LNCaP clone FGC (cell line): ENCODE data around the gene PPM1F.

ENCODE experiments used
- DNase-seq: peaks from one replicate; pipeline ENCODE4 v3.0.0-alpha.2; 2011; ENCODE audit warnings: low read depth
- H3K4me3 ChIP-seq: 2 replicates; pipeline ENCODE4 v1.5.1; 2011; ENCODE audit warnings: mild to moderate bottlenecking, low read depth, low read length, control low read depth
- TF ChIP-seq, protein P1 (sequence below): IDR thresholded peaks from 2 replicates; pipeline ENCODE4 v1.5.1; 2012; ENCODE audit warnings: mild to moderate bottlenecking; ENCODE audit not compliant: control insufficient read depth, insufficient read depth; ENCODE audit errors: extremely low read depth

PPM1F gene

DNA sequence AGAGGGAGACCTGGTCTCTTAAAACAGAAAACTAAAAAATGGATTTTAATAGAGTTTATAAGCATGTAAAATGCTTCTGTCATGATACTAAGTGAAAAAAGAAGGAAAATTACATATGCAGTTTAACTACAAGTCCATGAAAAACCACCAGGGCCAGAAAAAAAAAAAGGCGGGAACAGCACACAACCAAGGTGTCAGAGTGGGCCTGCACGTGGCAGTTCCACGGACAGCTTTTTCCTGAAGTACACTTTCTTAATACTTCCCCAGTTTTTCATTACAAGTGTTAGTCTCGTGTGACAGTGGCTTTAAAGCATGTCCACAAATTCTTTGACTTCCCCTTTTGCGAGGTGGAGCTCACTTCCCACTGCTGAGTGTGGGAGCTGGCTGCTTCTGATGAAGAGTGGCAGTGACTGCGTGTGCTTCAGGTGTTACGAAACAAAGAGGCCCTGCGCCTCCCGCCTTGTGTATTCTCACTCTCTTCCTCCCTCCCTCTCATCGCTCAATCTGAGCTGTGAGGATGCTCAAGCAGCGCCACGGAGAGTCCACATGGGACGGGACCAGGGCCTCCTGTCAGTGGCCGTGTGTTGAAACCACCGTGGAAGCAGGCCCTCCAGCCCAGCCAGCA lies 16.4 kb downstream of the PPM1F start:
- no peak for DNase-seq

DNA sequence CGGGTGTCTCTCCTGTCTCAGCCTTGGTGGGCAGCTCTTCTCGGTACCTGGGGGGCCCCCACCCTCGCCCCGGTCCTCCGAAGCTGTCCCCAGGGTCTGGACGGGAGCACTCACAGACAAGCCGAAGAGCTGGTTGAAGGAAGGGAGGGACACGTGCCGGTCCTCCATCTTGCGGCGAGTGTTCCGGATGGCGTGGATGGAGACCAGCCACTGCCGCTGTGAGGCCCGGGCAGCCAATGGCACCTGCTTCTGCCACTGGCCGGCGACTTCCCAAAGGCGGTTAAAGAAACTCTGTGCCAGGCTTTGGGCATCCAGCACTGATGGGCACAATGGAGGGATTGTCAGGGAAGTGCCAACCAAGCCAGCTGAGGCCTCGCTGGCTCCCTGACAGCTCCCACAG lies 18.7 kb downstream of the PPM1F start:
- no peak for DNase-seq
- TF ChIP-seq, protein P1, sequence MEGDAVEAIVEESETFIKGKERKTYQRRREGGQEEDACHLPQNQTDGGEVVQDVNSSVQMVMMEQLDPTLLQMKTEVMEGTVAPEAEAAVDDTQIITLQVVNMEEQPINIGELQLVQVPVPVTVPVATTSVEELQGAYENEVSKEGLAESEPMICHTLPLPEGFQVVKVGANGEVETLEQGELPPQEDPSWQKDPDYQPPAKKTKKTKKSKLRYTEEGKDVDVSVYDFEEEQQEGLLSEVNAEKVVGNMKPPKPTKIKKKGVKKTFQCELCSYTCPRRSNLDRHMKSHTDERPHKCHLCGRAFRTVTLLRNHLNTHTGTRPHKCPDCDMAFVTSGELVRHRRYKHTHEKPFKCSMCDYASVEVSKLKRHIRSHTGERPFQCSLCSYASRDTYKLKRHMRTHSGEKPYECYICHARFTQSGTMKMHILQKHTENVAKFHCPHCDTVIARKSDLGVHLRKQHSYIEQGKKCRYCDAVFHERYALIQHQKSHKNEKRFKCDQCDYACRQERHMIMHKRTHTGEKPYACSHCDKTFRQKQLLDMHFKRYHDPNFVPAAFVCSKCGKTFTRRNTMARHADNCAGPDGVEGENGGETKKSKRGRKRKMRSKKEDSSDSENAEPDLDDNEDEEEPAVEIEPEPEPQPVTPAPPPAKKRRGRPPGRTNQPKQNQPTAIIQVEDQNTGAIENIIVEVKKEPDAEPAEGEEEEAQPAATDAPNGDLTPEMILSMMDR, result no peak

More for the DNA sequence above, 16.4 kb downstream of the PPM1F start:
- H3K4me3 ChIP-seq, result no peak overlapping the region
- TF ChIP-seq, protein P1, result no peak

DNA sequence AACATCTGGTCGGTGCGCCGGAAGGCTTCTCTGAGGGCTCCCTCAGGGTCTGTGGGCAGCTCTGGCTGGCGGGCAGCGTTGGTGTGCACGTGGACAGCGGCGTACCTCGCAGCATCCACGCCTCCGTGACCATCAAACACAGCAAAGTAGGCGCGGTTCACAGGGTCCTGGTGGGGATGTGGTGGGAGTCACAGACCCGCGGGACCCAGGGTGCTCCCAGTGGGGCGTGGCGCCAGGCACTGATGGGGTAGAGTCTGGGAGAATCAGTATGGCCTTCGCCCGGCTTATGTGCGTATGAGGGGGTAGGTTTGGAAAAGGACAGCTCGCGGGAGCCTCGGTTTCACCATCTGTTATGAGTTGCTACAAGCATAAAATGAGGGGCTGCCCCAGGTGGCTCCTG lies 19.2 kb downstream of the PPM1F start:
- TF ChIP-seq, protein P1, result no peak
- DNase-seq, result no peak
- no peak overlapping the region for H3K4me3 ChIP-seq

More for the DNA sequence above, 18.7 kb downstream of the PPM1F start:
- no peak overlapping the region for H3K4me3 ChIP-seq

DNA sequence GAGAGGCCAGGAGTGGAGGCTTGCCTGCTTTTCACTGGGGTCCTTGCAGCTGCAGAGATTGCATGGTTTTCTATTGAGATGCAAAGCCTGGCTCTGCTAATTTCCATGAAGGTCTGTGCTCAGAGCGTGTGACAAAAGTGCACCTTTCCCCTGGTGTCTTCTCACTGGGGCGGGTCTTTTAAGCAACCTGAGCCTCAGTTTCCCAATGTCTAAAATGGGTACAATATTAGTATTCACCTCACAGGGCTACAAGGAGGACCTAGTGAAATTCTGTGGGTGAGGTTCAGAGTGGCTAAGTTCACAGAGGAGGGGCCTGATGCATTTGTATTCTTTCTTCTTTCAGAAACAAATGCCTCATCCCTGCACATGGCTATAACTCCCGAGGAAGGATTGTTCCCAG lies 20.3 kb downstream of the PPM1F start:
- no peak overlapping the region for H3K4me3 ChIP-seq
- TF ChIP-seq, protein P1, result no peak
- no peak for DNase-seq

DNA sequence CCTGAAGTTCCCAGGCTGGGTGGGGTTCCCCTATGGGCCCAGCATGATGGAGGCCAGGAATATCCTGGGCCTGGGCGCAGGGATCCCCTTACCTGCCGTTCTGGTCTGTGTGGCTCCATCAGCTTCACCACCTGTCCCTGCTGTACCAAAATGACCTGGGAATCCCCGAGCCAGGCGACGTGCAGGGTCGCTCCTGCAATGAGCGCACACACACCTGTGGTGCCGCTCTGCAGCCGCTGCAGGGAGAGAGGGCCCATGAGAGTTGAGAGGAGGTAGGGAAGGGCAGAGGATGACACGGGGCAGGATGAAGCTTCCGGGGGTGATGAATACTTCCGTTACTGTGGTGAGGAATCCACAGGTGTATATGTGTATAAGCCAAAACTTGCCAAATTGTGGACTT lies 21.6 kb downstream of the PPM1F start:
- H3K4me3 ChIP-seq, result no peak overlapping the region
- TF ChIP-seq, protein P1, result no peak
- no peak for DNase-seq

DNA sequence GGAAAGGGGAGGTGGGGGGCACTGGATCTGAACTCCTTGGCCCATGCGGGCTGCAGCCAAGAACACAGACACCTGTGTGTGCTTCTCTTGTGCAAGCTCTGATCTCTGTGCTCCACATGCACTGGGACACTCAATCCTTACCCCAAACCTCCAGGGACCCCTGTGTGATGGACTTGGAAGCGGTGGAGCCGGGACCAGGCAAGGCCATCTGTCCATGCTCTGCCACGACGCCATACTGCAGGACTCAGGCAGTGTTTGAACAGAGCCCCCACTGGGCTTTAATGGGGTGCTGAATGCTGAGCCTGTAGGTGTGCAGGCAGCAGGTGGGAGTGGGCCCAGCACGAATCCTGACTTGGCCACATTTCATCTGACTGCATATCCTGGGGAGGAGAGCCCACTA lies 23.4 kb downstream of the PPM1F start:
- H3K4me3 ChIP-seq, result no peak overlapping the region
- TF ChIP-seq, protein P1, result no peak
- DNase-seq, result no peak

DNA sequence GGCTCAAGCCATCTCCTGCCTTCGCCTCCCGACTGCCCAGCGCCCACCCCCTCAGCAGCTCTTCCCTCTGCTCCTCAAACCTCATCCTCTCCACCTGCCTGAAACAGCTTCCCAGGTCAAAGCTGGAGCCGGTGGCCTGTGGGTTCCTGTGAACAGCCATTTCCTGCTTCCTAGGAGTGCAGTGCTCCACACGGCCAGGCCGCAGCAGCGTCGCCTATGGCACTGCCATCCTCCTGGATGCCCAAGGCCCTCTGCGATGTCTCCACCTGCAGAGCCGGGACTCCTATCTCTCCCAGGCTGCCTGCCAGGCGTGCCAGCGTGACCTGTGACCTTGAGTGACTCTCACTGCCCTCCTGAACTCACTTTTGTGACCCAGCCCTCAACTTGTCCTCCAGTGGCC lies 24.6 kb downstream of the PPM1F start:
- H3K4me3 ChIP-seq, result no peak overlapping the region
- TF ChIP-seq, protein P1, result no peak
- no peak for DNase-seq
